Measurements from ENCODE around the gene DUSP6.

DUSP6 gene

GRCh38 chr12:89305373-89305772, 46.9 kb downstream of the DUSP6 start:
- no peak for DNase-seq (ENCODE audit: extremely low read depth in 1 of 2, low read depth in 1 of 2)

GRCh38 chr12:89299931-89300330, 52.4 kb downstream of the DUSP6 start:
- no peak for DNase-seq (ENCODE audit: extremely low read depth in 1 of 2, low read depth in 1 of 2)

GRCh38 chr12:89299417-89299816, 52.9 kb downstream of the DUSP6 start:
- no peak for DNase-seq (ENCODE audit: extremely low read depth in 1 of 2, low read depth in 1 of 2)
